HG02943 (cell line): ENCODE measurements around the gene COQ8A.

ENCODE experiments used
- ATAC-seq: cut with Tn5 transposase; IDR thresholded peaks from one replicate; pipeline ENCODE4 v1.9.1; 2021; ENCODE audit warnings: mild to moderate bottlenecking, low read depth, moderate library complexity; ENCODE audit not compliant: unreplicated experiment

The COQ8A gene

GRCh38 chr1:226940029-226940805 is at the start of gene COQ8A:
Gene COQ8A (plus strand): TSS chr1:226940294. CDS start chr1:226961386, 21,092 bp downstream.
- ATAC-seq = peak; percentile 96

GRCh38 chr1:226890331-226891108 is 49.6 kb upstream of the COQ8A start:
- ATAC-seq = no peak

GRCh38 chr1:226891346-226891745 is 48.7 kb upstream of the COQ8A start:
- ATAC-seq = no peak

- no peak for ATAC-seq
Measured at GRCh38 chr1:226891846-226892523, 48.1 kb upstream of the COQ8A start.

- no peak for ATAC-seq
Measured at GRCh38 chr1:226892524-226892875, 47.6 kb upstream of the COQ8A start.

- ATAC-seq = no peak
Measured at GRCh38 chr1:226893936-226894335, 46.2 kb upstream of the COQ8A start.

- ATAC-seq = no peak
Measured at GRCh38 chr1:226894826-226895225, 45.3 kb upstream of the COQ8A start.

- ATAC-seq = no peak
Measured at GRCh38 chr1:226895644-226896043, 44.5 kb upstream of the COQ8A start.

GRCh38 chr1:226898246-226898645 is 41.8 kb upstream of the COQ8A start:
- no peak for ATAC-seq

- no peak for ATAC-seq
Measured at GRCh38 chr1:226901421-226901820, 38.7 kb upstream of the COQ8A start.

- ATAC-seq = no peak
Measured at GRCh38 chr1:226902601-226903000, 37.5 kb upstream of the COQ8A start.

- no peak for ATAC-seq
Measured at GRCh38 chr1:226903819-226904716, 36.0 kb upstream of the COQ8A start.

GRCh38 chr1:226904772-226905171 is 35.3 kb upstream of the COQ8A start:
- no peak for ATAC-seq

GRCh38 chr1:226908419-226908818 is 31.7 kb upstream of the COQ8A start:
- no peak for ATAC-seq

- no peak for ATAC-seq
Measured at GRCh38 chr1:226908913-226909312, 31.2 kb upstream of the COQ8A start.

GRCh38 chr1:226912587-226913176 is 27.4 kb upstream of the COQ8A start:
- no peak for ATAC-seq

GRCh38 chr1:226915672-226915995 is 24.5 kb upstream of the COQ8A start:
- no peak for ATAC-seq

- no peak for ATAC-seq
Measured at GRCh38 chr1:226916497-226916896, 23.6 kb upstream of the COQ8A start.

- no peak for ATAC-seq
Measured at GRCh38 chr1:226919587-226919986, 20.5 kb upstream of the COQ8A start.

GRCh38 chr1:226919995-226920394 is 20.1 kb upstream of the COQ8A start:
- no peak for ATAC-seq
